ENCODE measurements around the gene FAM209B.
"Not testable (repeated sequence)": the region's sequence is repeated elsewhere in the genome, so short reads cannot be mapped to it uniquely, and the experiment has no call there.

FAM209B gene

GRCh38 chr20:56551571-56551970 lies 18.5 kb downstream of the FAM209B start:
- Histone ChIP-seq H3K4me1 (no peaks in the 10 kb centered on the region), H3K27me3 (no peaks in the 10 kb centered on the region; the same call in 1 of the 2 replicates), H3K9me3 (no peaks in the 10 kb centered on the region), H3K36me3 (no peaks in the 10 kb centered on the region), H3K4me3 (ENCODE audit: low read depth, low read length) (no peak overlapping the region)
- DNase-seq, result no peak
- TF ChIP-seq, protein P1, sequence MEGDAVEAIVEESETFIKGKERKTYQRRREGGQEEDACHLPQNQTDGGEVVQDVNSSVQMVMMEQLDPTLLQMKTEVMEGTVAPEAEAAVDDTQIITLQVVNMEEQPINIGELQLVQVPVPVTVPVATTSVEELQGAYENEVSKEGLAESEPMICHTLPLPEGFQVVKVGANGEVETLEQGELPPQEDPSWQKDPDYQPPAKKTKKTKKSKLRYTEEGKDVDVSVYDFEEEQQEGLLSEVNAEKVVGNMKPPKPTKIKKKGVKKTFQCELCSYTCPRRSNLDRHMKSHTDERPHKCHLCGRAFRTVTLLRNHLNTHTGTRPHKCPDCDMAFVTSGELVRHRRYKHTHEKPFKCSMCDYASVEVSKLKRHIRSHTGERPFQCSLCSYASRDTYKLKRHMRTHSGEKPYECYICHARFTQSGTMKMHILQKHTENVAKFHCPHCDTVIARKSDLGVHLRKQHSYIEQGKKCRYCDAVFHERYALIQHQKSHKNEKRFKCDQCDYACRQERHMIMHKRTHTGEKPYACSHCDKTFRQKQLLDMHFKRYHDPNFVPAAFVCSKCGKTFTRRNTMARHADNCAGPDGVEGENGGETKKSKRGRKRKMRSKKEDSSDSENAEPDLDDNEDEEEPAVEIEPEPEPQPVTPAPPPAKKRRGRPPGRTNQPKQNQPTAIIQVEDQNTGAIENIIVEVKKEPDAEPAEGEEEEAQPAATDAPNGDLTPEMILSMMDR (IDR thresholded peaks at IDR 0.05; ENCODE audit: low read depth, low read length), result no peak

- Histone ChIP-seq H3K27me3 (no peaks in the 10 kb centered on the region; the same call in 1 of the 2 replicates), H3K36me3 (no peaks in the 10 kb centered on the region), H3K4me1 (no peaks in the 10 kb centered on the region), H3K9me3 (no peaks in the 10 kb centered on the region), H3K4me3 (ENCODE audit: low read depth, low read length) (no peak overlapping the region)
- TF ChIP-seq, protein P1 (IDR thresholded peaks at IDR 0.05; ENCODE audit: low read depth, low read length), result no peak
- DNase-seq, result no peak
Measured at GRCh38 chr20:56552911-56553629, 20.0 kb downstream of the FAM209B start.

DNA sequence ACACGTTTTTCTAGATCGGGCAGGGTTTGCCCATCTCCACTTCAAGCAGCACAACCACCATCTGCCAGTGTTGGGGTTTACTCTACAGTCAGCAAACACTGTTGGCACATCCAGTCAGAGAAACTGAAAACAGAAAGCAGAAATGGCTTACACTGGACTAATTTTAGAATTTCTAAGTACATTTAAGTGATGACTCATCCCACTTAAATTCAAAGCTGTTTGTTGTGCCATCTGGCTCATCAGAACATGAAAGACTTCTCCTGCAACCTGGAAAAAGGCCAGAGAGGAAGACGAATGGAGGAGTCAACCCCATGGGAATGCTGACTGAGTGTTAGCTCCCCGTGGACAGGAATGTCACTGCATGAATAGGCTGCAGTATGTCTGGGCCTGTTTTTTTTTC lies 21.8 kb downstream of the FAM209B start:
- peak; percentile 22 for DNase-seq
- Histone ChIP-seq H3K9me3 (no peaks in the 10 kb centered on the region), H3K4me3 (ENCODE audit: low read depth, low read length) (no peak overlapping the region), H3K4me1 (no peaks in the 10 kb centered on the region), H3K27me3 (no peaks in the 10 kb centered on the region), H3K36me3 (no peaks in the 10 kb centered on the region)
- TF ChIP-seq, protein P1 (IDR thresholded peaks at IDR 0.05; ENCODE audit: low read depth, low read length), result no peak

- TF ChIP-seq, protein P1 (IDR thresholded peaks at IDR 0.05; ENCODE audit: low read depth, low read length), result no peak
Measured at GRCh38 chr20:56558968-56559367, 25.9 kb downstream of the FAM209B start.

GRCh38 chr20:56564526-56564925 lies 31.5 kb downstream of the FAM209B start:
- not testable (repeated sequence) for H3K9me3 ChIP-seq; H3K36me3 ChIP-seq; H3K4me1 ChIP-seq; H3K27me3 ChIP-seq; DNase-seq; H3K4me3 ChIP-seq (ENCODE audit: low read depth, low read length)

More at GRCh38 chr20:56558968-56559367, 25.9 kb downstream of the FAM209B start:
- no peaks in the 10 kb centered on the region for H3K4me1 ChIP-seq
- H3K9me3 ChIP-seq, result no peaks in the 10 kb centered on the region
- H3K27me3 ChIP-seq, result no peaks in the 10 kb centered on the region
- H3K4me3 ChIP-seq (ENCODE audit: low read depth, low read length), result no peak overlapping the region
- H3K36me3 ChIP-seq, result no peaks in the 10 kb centered on the region
- no peak for DNase-seq

- Histone ChIP-seq H3K4me3 (ENCODE audit: low read depth, low read length) (no peak overlapping the region), H3K36me3 (no peaks in the 10 kb centered on the region), H3K9me3 (no peaks in the 10 kb centered on the region; the same call in 1 of the 2 replicates), H3K4me1 (no peaks in the 10 kb centered on the region), H3K27me3 (no peaks in the 10 kb centered on the region; the same call in 1 of the 2 replicates)
- no peak for DNase-seq
- TF ChIP-seq, protein P1 (IDR thresholded peaks at IDR 0.05; ENCODE audit: low read depth, low read length), result no peak
Measured at GRCh38 chr20:56565511-56565910, 32.5 kb downstream of the FAM209B start.

Measured in BE2C (cell line).